Glutamatergic neuron (in vitro differentiated cells): ENCODE measurements around the gene MINDY4. TPM values are rescaled to one million over a fixed set of nuclear protein-coding genes. Genes with fewer than 3 reads are reported as not detected.
"Not testable (repeated sequence)": the region's sequence is repeated elsewhere in the genome, so short reads cannot be mapped to it uniquely, and the experiment has no call there.

Source experiments
- DNase-seq: peaks from one replicate; pipeline ENCODE4 v3.0.0; 2022
- H3K27ac Mint-ChIP-seq: one replicate; pipeline ENCODE4 v1.8.0; 2020; ENCODE audit warnings: mild to moderate bottlenecking, mixed read lengths, inconsistent platforms; ENCODE audit not compliant: unreplicated experiment
- H3K27me3 Mint-ChIP-seq: one replicate; pipeline ENCODE4 v1.8.0; 2020; ENCODE audit warnings: mild to moderate bottlenecking, moderate library complexity, mixed read lengths, inconsistent platforms; ENCODE audit not compliant: unreplicated experiment
- H3K36me3 Mint-ChIP-seq: one replicate; pipeline ENCODE4 v1.8.0; 2020; ENCODE audit warnings: mild to moderate bottlenecking, mixed read lengths, inconsistent platforms; ENCODE audit not compliant: unreplicated experiment
- H3K4me1 Mint-ChIP-seq: one replicate; pipeline ENCODE4 v1.8.0; 2020; ENCODE audit warnings: mild to moderate bottlenecking, low read depth, mixed read lengths, inconsistent platforms; ENCODE audit not compliant: unreplicated experiment
- H3K4me3 Mint-ChIP-seq: one replicate; pipeline ENCODE4 v1.8.0; 2020; ENCODE audit warnings: mild to moderate bottlenecking, mixed read lengths, inconsistent platforms; ENCODE audit not compliant: unreplicated experiment
- H3K9me3 Mint-ChIP-seq: one replicate; pipeline ENCODE4 v1.8.0; 2020; ENCODE audit warnings: mild to moderate bottlenecking, moderate library complexity, mixed read lengths, inconsistent platforms; ENCODE audit not compliant: unreplicated experiment
- CTCF ChIP-seq: fragments of 200-600 bp; sonication (generic); IDR thresholded peaks from one replicate; pipeline ENCODE4 v1.5.0; 2021; ENCODE audit not compliant: partially characterized antibody, unreplicated experiment
- total RNA-seq: library from RNA; stranded (reverse); fragmentation: NEBNext Ultra II Directional; extraction: Animal tissue kit (Norgen Biotek cat#: 25700); gene quantifications from one replicate; pipeline ENCODE4 v1.2.1, GENCODE V29; 2021; ENCODE audit not compliant: unreplicated experiment

MINDY4 gene
- total RNA-seq, 1 donor from 2014 or later, result 2.3 TPM

- Mint-ChIP-seq H3K27me3 (peaks cover 2% of the 10 kb centered on the region), H3K4me1 (no peaks in the 10 kb centered on the region), H3K27ac (no peak overlapping the region), H3K9me3 (no peaks in the 10 kb centered on the region), H3K4me3 (no peak overlapping the region), H3K36me3 (no peaks in the 10 kb centered on the region)
- TF ChIP-seq CTCF, result peak; percentile 53
- DNase-seq, result peak; percentile 38
These were observed 29.6 kb downstream of the MINDY4 start for GRCh38 chr7:30800785-30801252.

- DNase-seq, result no peak
- H3K4me1 Mint-ChIP-seq, result no peaks in the 10 kb centered on the region
- no peak overlapping the region for H3K27ac Mint-ChIP-seq
- H3K36me3 Mint-ChIP-seq, result no peaks in the 10 kb centered on the region
- H3K4me3 Mint-ChIP-seq, result no peak overlapping the region
- H3K27me3 Mint-ChIP-seq, result no peaks in the 10 kb centered on the region
- H3K9me3 Mint-ChIP-seq, result no peaks in the 10 kb centered on the region
- TF ChIP-seq CTCF, result no peak
These were observed 31.6 kb downstream of the MINDY4 start for GRCh38 chr7:30802812-30803211.

GRCh38 chr7:30804078-30804661 is 33.0 kb downstream of the MINDY4 start:
- Mint-ChIP-seq H3K4me1 (no peaks in the 10 kb centered on the region), H3K4me3 (no peak overlapping the region), H3K27ac (no peak overlapping the region), H3K36me3 (no peaks in the 10 kb centered on the region), H3K27me3 (no peaks in the 10 kb centered on the region), H3K9me3 (no peaks in the 10 kb centered on the region)
- no peak for DNase-seq
- TF ChIP-seq CTCF, result no peak

GRCh38 chr7:30805081-30805691 is 34.0 kb downstream of the MINDY4 start:
- TF ChIP-seq CTCF, result no peak
- no peak for DNase-seq
- Mint-ChIP-seq H3K27ac (no peak overlapping the region), H3K27me3 (no peaks in the 10 kb centered on the region), H3K4me1 (no peaks in the 10 kb centered on the region), H3K4me3 (no peak overlapping the region), H3K36me3 (no peaks in the 10 kb centered on the region), H3K9me3 (peaks cover 1% of the 10 kb centered on the region)

- no peak for DNase-seq
- no peak overlapping the region for H3K27ac Mint-ChIP-seq
- no peaks in the 10 kb centered on the region for H3K4me1 Mint-ChIP-seq
- no peak for TF ChIP-seq CTCF
- H3K9me3 Mint-ChIP-seq, result peaks cover 1% of the 10 kb centered on the region
- no peak overlapping the region for H3K4me3 Mint-ChIP-seq
- H3K36me3 Mint-ChIP-seq, result no peaks in the 10 kb centered on the region
- H3K27me3 Mint-ChIP-seq, result no peaks in the 10 kb centered on the region
These were observed 34.7 kb downstream of the MINDY4 start for GRCh38 chr7:30805931-30806330.

GRCh38 chr7:30807477-30807876 is 36.3 kb downstream of the MINDY4 start:
- H3K36me3 Mint-ChIP-seq, H3K4me3 Mint-ChIP-seq, H3K4me1 Mint-ChIP-seq, H3K27me3 Mint-ChIP-seq, DNase-seq, H3K27ac Mint-ChIP-seq, H3K9me3 Mint-ChIP-seq: not testable (repeated sequence)

GRCh38 chr7:30807941-30808340 is 36.7 kb downstream of the MINDY4 start:
- H3K27ac Mint-ChIP-seq, H3K9me3 Mint-ChIP-seq, DNase-seq, H3K27me3 Mint-ChIP-seq, H3K4me1 Mint-ChIP-seq, H3K36me3 Mint-ChIP-seq, H3K4me3 Mint-ChIP-seq: not testable (repeated sequence)
